T-helper 17 cell (primary cell): ENCODE data around the gene CCDC78. TPM values are rescaled to one million over a fixed set of nuclear protein-coding genes. Genes with fewer than 3 reads are reported as not detected.

Source experiments
- ATAC-seq: fragments of 150-1000 bp; cut with Tn5 transposase; 2 replicates; pipeline ENCODE4 v1.10.0; 2021; ENCODE audit warnings: mild to moderate bottlenecking, moderate library complexity
- DNase-seq, 3 donors: peaks; one replicate each; pipeline versions ENCODE4 v3.0.0 to v3.0.0-alpha.2; 2020 to 2021
- H3K9me3 ChIP-seq: one replicate; pipeline ENCODE4 v1.7.0; 2013; ENCODE audit warnings: low read length, mild to moderate bottlenecking; ENCODE audit not compliant: control insufficient read depth, poor library complexity, severe bottlenecking
- H3K27ac Mint-ChIP-seq: one replicate; pipeline ENCODE4 v1.8.0; 2022; ENCODE audit warnings: mild to moderate bottlenecking, moderate library complexity, mixed read lengths
- H3K27me3 Mint-ChIP-seq: one replicate; pipeline ENCODE4 v1.8.0; 2022; ENCODE audit warnings: mixed read lengths
- H3K36me3 Mint-ChIP-seq: one replicate; pipeline ENCODE4 v1.8.0; 2022; ENCODE audit warnings: low read depth, mixed read lengths
- H3K4me1 Mint-ChIP-seq: one replicate; pipeline ENCODE4 v1.8.0; 2022; ENCODE audit warnings: mild to moderate bottlenecking, mixed read lengths
- H3K4me3 Mint-ChIP-seq: one replicate; pipeline ENCODE4 v1.8.0; 2022; ENCODE audit warnings: mild to moderate bottlenecking, moderate library complexity, mixed read lengths
- total RNA-seq, 4 donors: library from RNA in 2 of 4; stranded (reverse) in 2 of 4; gene quantifications; one replicate each; pipeline ENCODE4 v1.2.3 and lab custom pipeline; 2022 to 2026

The CCDC78 gene
- total RNA-seq, 2 donors from 2014 or later, result 3.4 to 3.7 TPM

- Mint-ChIP-seq H3K36me3 (peaks cover 2% of the 10 kb centered on the region), H3K4me1 (peaks cover 13% of the 10 kb centered on the region), H3K4me3 (no peak overlapping the region), H3K27me3 (peaks cover 31% of the 10 kb centered on the region), H3K27ac (no peak overlapping the region)
- no peaks in the 10 kb centered on the region for H3K9me3 ChIP-seq
- ATAC-seq, result peak; percentile 63
- DNase-seq, result peak; percentile 67 to 78 (median 78)
Observed at GRCh38 chr16:711548-712320, 14.5 kb downstream of the CCDC78 start.

GRCh38 chr16:711084-711483 lies 15.2 kb downstream of the CCDC78 start:
- ATAC-seq, result no peak
- H3K36me3 Mint-ChIP-seq, result peaks cover 2% of the 10 kb centered on the region

GRCh38 chr16:710500-711075 lies 15.7 kb downstream of the CCDC78 start:
- Mint-ChIP-seq H3K36me3 (peaks cover 2% of the 10 kb centered on the region), H3K27ac (no peak overlapping the region), H3K4me3 (no peak overlapping the region), H3K4me1 (peaks cover 10% of the 10 kb centered on the region), H3K27me3 (peaks cover 30% of the 10 kb centered on the region)
- ATAC-seq (no peak), DNase-seq (no peak)
- no peaks in the 10 kb centered on the region for H3K9me3 ChIP-seq

More at GRCh38 chr16:711084-711483, 15.2 kb downstream of the CCDC78 start:
- H3K4me1 Mint-ChIP-seq, result peaks cover 12% of the 10 kb centered on the region
- no peak overlapping the region for H3K27ac Mint-ChIP-seq
- no peak overlapping the region for H3K4me3 Mint-ChIP-seq
- peaks cover 31% of the 10 kb centered on the region for H3K27me3 Mint-ChIP-seq
- H3K9me3 ChIP-seq, result no peaks in the 10 kb centered on the region
- no peak for DNase-seq

GRCh38 chr16:709566-710499 lies 16.4 kb downstream of the CCDC78 start:
- no peak for ATAC-seq
- no peaks in the 10 kb centered on the region for H3K9me3 ChIP-seq
- H3K4me3 Mint-ChIP-seq, result no peak overlapping the region
- H3K27me3 Mint-ChIP-seq, result peaks cover 30% of the 10 kb centered on the region
- H3K36me3 Mint-ChIP-seq, result peaks cover 2% of the 10 kb centered on the region
- DNase-seq, result no peak
- H3K27ac Mint-ChIP-seq, result no peak overlapping the region
- peaks cover 10% of the 10 kb centered on the region for H3K4me1 Mint-ChIP-seq

GRCh38 chr16:708959-709358 lies 17.3 kb downstream of the CCDC78 start:
- DNase-seq (no peak), ATAC-seq (no peak)
- peaks cover 7% of the 10 kb centered on the region for H3K4me1 Mint-ChIP-seq
- H3K36me3 Mint-ChIP-seq, result peaks cover 2% of the 10 kb centered on the region
- H3K9me3 ChIP-seq, result no peaks in the 10 kb centered on the region
- no peak overlapping the region for H3K27ac Mint-ChIP-seq
- H3K27me3 Mint-ChIP-seq, result peaks cover 36% of the 10 kb centered on the region
- no peak overlapping the region for H3K4me3 Mint-ChIP-seq

GRCh38 chr16:708019-708418 lies 18.2 kb downstream of the CCDC78 start:
- Mint-ChIP-seq H3K36me3 (peaks cover 2% of the 10 kb centered on the region), H3K27ac (no peak overlapping the region), H3K4me3 (no peak overlapping the region), H3K27me3 (peaks cover 38% of the 10 kb centered on the region), H3K4me1 (peaks cover 7% of the 10 kb centered on the region)
- H3K9me3 ChIP-seq, result no peaks in the 10 kb centered on the region
- ATAC-seq (no peak), DNase-seq (no peak)

- Mint-ChIP-seq H3K4me1 (peaks cover 9% of the 10 kb centered on the region), H3K4me3 (no peak overlapping the region), H3K36me3 (peaks cover 2% of the 10 kb centered on the region), H3K27ac (no peak overlapping the region), H3K27me3 (peaks cover 47% of the 10 kb centered on the region)
- no peaks in the 10 kb centered on the region for H3K9me3 ChIP-seq
- no peak for DNase-seq
- ATAC-seq, result no peak
Observed at GRCh38 chr16:707062-707538, 19.1 kb downstream of the CCDC78 start.

GRCh38 chr16:706189-707061 lies 19.8 kb downstream of the CCDC78 start:
- Mint-ChIP-seq H3K4me3 (peak overlapping the region; percentile 41), H3K27me3 (peaks cover 48% of the 10 kb centered on the region), H3K27ac (no peak overlapping the region), H3K4me1 (peaks cover 9% of the 10 kb centered on the region), H3K36me3 (peaks cover 2% of the 10 kb centered on the region)
- H3K9me3 ChIP-seq, result no peaks in the 10 kb centered on the region
- ATAC-seq (peak; percentile 30), DNase-seq (no peak)

- H3K36me3 Mint-ChIP-seq, result peaks cover 2% of the 10 kb centered on the region
- H3K9me3 ChIP-seq, result no peaks in the 10 kb centered on the region
- H3K4me3 Mint-ChIP-seq, result peak within 1 kb of the TSS; percentile 41
- H3K4me1 Mint-ChIP-seq, result peaks cover 9% of the 10 kb centered on the region
- no peak for DNase-seq
- ATAC-seq, result peak; percentile 25
- H3K27me3 Mint-ChIP-seq, result peaks cover 48% of the 10 kb centered on the region
- no peak within 1 kb of the TSS for H3K27ac Mint-ChIP-seq
Observed at GRCh38 chr16:705431-706188, 20.6 kb downstream of the CCDC78 start, which contains the start of gene FBXL16. Gene FBXL16, minus strand, starts transcription at chr16:705801. Its CDS starts 8,396 bp downstream, at chr16:697405.

- H3K9me3 ChIP-seq, result no peaks in the 10 kb centered on the region
- H3K27ac Mint-ChIP-seq, result no peak overlapping the region
- H3K27me3 Mint-ChIP-seq, result peaks cover 42% of the 10 kb centered on the region
Observed at GRCh38 chr16:704552-705380, 21.5 kb downstream of the CCDC78 start.

GRCh38 chr16:704047-704446 lies 22.2 kb downstream of the CCDC78 start:
- Mint-ChIP-seq H3K4me1 (peaks cover 12% of the 10 kb centered on the region), H3K27me3 (peaks cover 42% of the 10 kb centered on the region), H3K36me3 (peaks cover 2% of the 10 kb centered on the region), H3K4me3 (peak overlapping the region; percentile 28), H3K27ac (no peak overlapping the region)
- H3K9me3 ChIP-seq, result no peaks in the 10 kb centered on the region
- DNase-seq (no peak), ATAC-seq (no peak)

More at GRCh38 chr16:704552-705380, 21.5 kb downstream of the CCDC78 start:
- peak overlapping the region; percentile 28 for H3K4me3 Mint-ChIP-seq
- DNase-seq (no peak), ATAC-seq (no peak)
- peaks cover 9% of the 10 kb centered on the region for H3K4me1 Mint-ChIP-seq
- peaks cover 2% of the 10 kb centered on the region for H3K36me3 Mint-ChIP-seq
